ENCODE results near the gene PRCP.

PRCP gene

DNA sequence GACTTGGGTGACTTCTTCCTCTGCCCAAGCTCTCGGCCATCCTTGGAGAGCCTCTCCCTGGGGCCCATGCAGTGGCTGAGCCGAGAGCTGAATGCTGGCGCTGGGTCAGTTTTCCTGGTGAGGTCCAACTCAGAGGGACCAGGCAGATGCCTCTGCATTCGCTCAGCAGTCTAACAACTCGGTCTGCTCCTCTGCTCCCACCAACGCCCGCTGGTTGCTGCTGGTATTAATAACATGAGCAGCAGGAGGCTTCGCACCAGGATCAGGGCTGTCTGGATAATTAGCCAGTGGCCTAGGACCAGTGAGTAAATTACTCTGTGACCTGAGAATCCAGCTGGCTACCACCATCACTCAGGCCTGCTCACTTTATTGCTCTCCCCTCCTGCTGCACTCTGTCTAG is 88.9 kb downstream of the PRCP start:
- H3K27ac ChIP-seq: no peak overlapping the region
- TF ChIP-seq, protein P1, sequence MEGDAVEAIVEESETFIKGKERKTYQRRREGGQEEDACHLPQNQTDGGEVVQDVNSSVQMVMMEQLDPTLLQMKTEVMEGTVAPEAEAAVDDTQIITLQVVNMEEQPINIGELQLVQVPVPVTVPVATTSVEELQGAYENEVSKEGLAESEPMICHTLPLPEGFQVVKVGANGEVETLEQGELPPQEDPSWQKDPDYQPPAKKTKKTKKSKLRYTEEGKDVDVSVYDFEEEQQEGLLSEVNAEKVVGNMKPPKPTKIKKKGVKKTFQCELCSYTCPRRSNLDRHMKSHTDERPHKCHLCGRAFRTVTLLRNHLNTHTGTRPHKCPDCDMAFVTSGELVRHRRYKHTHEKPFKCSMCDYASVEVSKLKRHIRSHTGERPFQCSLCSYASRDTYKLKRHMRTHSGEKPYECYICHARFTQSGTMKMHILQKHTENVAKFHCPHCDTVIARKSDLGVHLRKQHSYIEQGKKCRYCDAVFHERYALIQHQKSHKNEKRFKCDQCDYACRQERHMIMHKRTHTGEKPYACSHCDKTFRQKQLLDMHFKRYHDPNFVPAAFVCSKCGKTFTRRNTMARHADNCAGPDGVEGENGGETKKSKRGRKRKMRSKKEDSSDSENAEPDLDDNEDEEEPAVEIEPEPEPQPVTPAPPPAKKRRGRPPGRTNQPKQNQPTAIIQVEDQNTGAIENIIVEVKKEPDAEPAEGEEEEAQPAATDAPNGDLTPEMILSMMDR (conservative IDR thresholded peaks at IDR 0.05): no peak
- TF ChIP-seq ZFX (IDR thresholded peaks at IDR 0.05): no peak

DNA sequence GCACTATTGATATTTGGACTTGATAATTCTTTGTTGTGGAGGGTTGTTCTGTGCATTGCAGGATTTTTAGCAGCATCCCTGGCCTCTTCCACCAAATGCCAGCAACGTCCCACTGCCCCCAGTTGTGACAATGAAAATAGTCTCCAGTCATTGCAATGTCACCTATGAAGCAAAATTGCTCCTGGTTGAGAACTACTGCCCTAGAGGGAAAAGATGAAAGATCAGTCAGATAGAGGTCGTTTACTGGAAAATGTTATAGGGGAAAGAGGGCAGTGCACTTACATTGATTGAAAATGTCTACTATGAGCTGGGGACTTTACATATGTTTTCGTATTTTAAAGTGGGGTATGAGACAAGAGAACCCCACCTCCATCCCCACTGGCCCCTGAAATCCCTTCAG is 89.5 kb downstream of the PRCP start:
- TF ChIP-seq, protein P1 (conservative IDR thresholded peaks at IDR 0.05): no peak
- H3K27ac ChIP-seq: no peak overlapping the region

DNA sequence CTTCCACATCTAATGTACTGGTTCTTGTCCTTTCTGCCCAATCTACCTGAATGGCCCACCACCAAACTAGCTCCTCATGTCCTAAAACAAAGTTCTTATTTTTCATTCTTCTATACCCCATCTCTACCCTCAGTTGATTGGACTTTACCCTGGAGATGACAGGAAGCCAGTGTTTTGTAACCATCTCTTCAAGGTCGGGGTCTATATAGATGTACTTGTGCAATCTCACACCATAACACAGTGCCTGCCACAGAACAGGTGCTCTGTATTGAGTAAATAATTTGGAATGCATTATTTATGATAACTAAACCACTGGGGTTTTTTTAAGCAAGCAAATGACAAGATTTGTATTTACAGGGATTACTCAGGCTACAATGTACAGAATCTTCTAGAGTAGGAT is 89.9 kb downstream of the PRCP start:
- no peak for TF ChIP-seq ZFX (IDR thresholded peaks at IDR 0.05)
- H3K27ac ChIP-seq: no peak overlapping the region

DNA sequence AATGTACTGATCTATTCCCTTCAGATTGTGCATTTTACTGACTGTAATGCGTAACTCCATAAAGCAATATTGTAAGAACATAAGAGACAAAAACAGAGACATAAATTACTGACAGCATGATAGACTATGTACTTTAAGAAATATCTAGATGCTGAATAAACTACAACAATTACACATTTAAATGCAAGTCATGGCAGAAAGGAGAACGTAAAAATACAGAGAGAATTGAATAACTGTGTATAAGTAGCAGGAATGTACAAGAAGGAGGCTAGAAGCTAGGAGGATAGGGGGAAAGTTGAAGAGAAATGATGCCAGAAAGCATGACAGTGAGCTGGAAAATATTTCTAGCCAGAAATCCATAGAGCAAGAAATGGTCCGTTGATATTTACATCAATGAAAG is 92.6 kb downstream of the PRCP start:
- TF ChIP-seq, protein P1 (conservative IDR thresholded peaks at IDR 0.05): no peak
- no peak for TF ChIP-seq ZFX (IDR thresholded peaks at IDR 0.05)
- no peak overlapping the region for H3K27ac ChIP-seq

DNA sequence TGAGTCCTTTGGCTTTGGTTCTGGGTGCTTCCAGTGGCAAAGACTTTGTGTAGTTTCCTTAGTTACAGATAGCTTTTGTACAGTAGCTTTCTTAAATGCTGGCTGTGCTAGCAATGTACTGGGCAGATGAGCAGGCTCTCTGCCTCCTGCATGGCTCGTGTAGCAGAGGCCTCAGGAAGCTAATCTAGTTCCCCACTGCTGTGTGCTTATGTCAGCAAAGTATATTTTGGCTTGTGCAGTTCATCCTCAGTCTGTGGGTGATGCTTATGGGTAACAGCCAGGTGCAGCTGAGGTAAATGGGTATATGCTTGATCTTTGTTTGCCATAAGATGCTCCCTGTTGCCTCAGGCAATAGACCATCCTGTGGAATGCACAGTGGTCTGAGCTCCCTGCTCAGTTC is 97.5 kb downstream of the PRCP start:
- TF ChIP-seq, protein P1 (conservative IDR thresholded peaks at IDR 0.05): no peak
- TF ChIP-seq ZFX (IDR thresholded peaks at IDR 0.05): no peak
- no peak overlapping the region for H3K27ac ChIP-seq

DNA sequence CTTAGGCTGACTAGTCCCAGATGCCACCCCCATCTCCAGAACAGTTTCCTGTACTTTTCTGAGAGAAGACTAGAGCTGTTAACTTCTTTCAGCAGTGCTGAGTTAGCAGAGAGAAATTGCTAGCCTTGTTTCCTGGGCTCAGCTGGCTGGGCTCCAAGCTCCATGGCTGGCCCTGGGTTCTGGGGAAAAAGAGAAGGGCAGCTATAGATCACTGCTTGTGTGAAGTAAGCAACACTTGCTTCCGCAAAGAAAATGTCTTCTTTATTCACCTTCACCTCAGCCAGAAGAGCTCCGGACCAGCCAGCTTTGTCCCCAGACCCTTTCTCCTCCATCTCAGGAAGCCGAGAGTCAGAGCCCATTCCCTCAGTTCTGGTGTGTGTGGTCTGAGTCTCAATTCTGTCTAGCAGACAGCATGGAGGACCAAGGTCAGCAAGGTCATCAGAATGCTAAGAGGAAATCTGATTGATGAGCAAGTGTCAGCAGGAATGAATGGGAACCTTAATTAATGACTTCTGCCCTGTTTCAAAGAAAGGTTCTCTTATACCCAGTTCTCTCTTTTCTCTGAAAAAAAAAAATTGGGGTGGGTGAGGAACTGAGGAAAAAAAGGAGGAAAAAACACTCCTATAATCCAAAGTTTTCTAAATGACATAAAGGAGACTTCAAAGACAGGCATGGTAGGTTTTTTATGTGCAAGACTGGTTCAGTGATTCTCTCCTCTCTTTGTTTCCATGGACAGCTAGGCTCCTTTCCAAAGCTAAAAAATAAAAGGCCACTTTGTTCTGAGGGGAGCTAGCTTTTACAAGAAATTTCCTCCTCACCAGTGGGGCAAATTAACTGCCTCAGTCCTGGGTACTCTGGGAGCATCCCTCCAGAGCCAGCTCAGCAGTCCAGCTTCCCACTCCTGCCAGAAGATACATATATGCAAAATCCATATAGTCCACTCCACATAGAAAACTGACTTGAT is 103.0 kb downstream of the PRCP start:
- no peak for TF ChIP-seq ZFX (IDR thresholded peaks at IDR 0.05)
- H3K27ac ChIP-seq: no peak overlapping the region

DNA sequence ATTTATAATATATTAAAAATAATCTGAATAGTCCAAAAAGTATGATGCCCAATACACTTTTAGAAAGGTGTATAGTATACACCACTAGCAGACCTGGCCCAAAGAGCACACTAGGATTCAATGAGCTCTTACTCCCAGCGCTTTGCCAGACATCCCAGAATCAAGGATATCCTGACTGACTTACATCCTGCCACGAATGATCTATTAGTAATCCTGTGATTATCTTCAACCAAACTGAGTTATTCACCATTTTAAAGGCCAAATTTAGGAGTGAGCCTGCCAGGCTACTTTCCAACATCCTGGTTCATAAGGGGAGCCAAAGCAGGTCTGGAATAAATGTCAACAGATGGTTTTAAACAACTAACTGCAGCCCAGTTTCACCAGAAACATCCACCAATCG is 105.7 kb downstream of the PRCP start:
- TF ChIP-seq ZFX (IDR thresholded peaks at IDR 0.05): no peak
- TF ChIP-seq, protein P1 (conservative IDR thresholded peaks at IDR 0.05): no peak
- no peak overlapping the region for H3K27ac ChIP-seq

DNA sequence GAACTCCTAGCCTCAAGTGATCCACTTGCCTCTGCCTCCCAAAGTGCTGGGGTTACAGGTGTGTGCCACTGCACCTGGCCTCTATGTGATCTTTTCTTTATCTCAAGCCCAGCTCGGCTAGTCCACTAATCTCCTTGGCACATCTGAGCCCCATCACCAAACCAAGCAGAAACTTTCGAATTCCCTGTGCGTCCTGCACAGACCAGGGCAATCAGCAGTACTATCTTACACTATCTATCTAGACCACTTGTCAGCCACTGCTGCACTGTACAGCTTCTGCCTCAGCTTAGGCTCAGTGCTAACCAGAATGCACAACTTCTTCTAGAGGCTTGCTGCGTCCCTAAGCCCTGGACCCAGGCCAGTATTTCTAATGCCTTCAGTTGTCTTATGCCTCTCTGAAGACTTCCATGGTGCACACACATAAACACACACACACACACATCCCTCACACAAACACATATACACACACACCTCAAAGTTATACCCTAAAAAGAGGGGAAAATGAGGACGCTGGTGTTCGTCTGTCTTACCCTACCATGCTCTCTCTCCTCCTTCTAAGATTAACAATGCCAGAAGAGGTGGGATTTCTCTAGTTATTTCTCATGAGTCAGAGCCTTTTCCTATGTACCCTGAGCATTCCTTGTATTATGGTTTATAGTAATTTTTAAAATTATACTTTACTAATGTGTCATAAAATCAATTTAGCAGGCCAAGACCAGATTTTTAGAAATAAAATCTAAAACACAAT is 107.2 kb downstream of the PRCP start:
- H3K27ac ChIP-seq: no peak overlapping the region

More for the DNA sequence above, 107.2 kb downstream of the PRCP start:
- no peak for TF ChIP-seq ZFX (IDR thresholded peaks at IDR 0.05)
- TF ChIP-seq, protein P1 (conservative IDR thresholded peaks at IDR 0.05): no peak
